ENCODE data around the gene PPIL6.

Gene PPIL6

DNA sequence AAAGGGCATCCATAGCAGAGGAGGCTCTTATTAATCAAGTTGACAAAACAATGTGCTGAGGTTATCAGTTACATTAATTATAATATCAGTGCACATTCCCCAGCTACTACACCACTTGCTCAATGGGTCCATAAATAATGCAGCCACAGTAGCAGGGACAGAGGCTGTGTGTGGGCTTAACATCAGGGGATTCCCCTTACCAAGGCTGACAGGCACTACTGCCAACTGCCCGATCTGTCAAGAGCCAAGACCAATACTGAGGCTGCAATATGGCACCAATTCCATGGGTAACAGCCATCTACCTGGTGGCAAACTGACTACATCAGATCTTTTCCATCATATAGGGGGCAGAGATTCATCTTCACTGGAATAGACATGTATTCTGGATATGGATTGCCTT, 80.1 kb downstream of the PPIL6 start:
- FAIRE-seq: no peak

DNA sequence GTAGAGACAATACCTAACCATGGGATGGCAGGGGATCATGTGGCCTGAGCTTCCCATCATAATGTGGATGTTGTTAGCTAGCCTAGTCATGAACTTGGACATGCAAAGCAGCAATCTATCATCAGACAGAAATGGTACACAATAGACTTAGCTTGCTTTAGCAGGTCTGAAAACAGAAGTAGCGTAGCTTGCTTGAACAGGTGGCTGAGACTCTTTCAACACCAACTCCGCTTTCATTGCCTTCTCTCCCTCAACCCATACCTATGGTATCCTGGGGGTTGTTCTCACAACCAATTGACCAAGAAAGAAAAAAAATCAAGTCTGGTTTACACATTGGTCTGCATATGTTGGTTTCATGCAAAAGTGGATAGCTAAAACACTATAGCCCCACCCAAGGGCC, 81.2 kb downstream of the PPIL6 start:
- no peak for FAIRE-seq

DNA sequence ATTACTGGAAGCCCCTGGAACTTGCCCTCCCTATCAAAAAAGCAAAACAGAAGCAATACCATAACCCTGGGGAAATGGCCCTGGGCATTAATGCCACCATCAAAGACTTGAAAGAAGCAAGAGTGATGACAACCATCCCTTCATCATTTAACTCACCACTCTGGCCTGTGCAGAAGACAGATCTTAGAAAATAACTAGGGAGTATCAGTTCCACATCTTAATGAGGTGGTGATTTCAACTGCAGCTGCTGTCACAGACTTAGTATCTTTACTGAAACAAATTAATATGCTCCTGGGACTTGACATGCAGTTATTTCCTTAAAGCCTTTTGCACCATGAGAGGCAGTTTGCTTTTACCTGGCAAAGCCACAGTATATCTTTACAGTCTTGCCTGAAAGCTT, 82.2 kb downstream of the PPIL6 start:
- no peak for FAIRE-seq

DNA sequence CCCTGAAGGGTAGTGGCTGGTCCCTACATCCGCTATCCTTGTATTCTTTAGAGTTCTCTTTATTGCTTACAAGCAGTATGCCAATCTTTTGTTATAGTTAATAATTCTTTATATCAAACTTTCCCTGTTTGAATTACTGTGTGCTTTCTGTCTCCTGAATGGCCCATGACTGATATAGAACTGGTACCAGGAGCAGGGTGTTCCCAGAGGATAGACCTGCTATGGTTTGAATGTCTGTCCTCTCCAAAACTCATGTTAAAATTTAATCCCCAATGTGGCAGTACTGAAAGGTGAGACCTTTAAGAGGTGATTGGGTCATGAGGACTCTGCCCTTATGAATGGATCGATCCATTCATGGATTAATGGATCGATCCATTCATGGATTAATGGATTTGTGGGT, 84.2 kb downstream of the PPIL6 start:
- no peak for FAIRE-seq

DNA sequence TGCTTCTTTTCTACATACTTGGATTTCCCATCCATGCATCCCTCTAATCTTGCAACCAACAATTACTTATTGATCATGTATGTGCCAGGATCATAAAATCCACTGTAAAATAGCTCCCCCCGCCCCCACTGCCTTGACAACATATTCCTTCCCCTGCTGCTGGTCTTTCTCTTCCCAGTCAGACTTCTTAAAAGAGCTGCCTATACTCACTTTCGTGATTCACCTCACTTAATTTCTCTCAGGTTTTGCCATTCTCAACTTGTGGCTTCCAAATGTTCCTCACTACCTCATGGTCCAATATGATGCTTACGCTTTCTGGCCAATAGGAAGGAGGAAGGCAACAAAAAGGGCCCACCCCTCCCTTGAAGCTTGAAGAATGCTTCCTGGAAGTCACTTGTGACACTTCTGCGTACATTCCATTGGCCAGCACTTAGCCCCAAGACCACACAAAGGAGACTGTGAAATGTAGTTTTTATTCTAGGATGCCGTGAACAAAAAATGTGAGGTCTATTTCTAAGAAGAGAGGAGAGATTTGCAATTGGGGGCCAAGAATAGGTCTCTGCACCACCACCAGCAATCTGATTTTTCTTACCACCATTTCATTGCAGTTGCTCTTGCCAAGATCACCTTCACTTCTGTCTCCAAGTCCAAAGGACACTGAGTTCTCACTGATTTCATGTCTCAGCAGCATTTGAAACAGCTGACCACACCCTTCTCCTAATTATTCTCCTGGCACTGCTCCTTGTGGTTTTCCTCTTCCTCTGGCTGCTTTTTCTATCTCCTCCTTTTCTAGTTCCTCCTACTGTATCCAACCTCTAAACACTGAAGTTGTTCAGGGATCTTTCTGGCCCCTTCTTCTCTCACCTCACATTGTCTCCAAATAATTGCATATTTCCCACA, 88.9 kb downstream of the PPIL6 start:
- no peak for FAIRE-seq

DNA sequence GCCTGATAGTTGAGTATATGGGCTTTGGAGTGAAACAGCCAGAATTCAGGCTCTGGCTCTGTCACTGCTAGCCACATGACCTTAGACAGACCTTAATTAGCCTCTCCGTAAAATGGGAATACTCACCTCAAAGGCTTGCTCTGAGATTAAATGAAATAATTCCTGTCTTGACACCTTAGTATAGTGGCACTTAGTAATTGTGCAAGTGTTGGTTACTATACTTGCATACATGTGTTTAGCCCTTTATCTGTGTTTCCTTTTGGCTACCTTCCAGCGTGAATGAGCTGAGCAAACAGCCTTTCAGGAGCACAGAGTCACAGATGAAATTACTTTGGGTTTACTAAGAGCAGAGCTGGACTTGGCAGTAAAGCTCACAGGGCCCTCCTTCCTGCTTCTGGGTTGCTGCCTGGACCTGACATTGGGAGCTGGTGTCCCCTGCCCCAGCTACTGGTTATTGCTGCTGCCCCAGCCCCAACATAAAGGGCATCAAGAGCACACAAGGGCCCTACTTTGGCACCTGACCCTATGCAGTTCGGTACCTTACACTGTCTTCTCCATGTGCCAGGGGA, 90.9 kb downstream of the PPIL6 start:
- no peak for FAIRE-seq

DNA sequence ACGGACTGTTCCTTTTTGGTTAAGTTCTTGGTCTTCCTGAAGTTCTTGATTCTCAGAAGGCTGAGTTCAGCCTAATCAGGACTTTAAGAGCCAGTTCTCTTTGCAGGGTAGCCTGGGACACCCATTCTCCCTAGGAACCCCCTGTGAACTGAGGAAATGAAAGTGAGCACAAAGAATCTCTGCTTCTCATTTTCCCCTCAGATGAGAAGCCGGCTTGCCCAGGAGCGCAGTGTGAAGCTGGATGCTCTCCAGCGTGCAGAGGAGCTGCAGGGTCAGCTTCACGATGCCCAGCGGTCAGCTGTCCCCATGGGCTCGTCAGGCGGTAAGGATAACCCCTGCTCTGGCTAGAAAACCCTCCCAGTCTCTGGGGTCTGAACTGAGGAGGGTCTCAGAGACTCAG, 92.2 kb downstream of the PPIL6 start:
- no peak for FAIRE-seq

DNA sequence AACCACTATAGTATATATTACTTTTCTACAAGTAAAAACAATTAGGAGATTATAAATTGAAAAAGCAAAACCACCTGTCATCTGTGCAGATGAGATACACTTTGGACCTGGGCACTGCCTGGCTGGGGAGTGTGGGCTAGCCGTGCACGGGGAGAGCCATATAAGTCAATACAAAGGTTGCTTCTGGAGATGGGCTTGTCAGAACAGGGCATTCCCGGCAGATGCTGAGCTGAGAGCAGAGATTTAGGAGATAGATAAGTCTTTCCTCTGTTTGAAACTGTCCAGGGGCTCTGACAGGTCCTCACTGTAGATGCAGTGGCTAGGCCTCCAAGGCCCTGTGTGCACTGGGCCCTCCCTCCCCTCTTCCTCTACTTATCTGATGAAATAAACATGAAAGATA, 92.6 kb downstream of the PPIL6 start:
- no peak for FAIRE-seq

DNA sequence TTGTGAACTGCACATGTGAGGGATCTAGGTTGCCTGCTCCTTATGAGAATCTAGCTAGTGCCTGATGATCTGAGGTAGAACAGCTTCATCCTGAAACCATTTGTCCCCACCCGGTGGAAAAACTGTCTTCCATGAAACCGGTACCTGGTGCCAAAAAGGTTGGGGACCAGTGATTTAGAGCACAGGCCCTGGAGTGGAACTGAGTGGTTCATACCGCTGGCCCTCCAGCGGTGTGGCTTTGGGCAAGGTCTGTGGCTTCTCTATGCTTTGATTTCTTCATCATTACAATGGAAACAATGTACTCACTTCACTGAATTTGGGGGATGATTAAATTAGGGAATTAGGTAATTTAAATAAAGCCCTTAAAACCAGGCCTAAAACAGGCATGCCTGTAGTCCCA, 94.4 kb downstream of the PPIL6 start:
- FAIRE-seq: no peak

DNA sequence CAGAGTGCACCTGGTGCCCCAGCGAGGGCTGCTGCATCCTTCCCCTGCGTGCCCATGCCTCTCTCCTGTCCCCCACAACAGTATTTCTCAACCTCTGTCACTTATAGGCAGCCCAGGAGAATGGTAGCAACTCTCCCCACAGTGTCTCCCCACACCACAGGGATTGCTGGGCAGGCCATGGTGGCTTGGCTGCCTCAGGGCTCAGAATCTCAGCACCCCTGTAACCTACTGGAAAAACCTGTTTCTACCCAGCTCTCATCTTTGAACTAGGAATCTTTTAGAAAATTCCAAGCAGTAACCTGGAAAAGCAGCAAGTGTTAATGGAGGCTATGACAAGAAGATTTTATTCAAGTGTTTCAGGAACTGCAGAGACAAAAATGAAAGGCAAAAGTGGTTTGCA, 96.2 kb downstream of the PPIL6 start:
- FAIRE-seq: no peak

DNA sequence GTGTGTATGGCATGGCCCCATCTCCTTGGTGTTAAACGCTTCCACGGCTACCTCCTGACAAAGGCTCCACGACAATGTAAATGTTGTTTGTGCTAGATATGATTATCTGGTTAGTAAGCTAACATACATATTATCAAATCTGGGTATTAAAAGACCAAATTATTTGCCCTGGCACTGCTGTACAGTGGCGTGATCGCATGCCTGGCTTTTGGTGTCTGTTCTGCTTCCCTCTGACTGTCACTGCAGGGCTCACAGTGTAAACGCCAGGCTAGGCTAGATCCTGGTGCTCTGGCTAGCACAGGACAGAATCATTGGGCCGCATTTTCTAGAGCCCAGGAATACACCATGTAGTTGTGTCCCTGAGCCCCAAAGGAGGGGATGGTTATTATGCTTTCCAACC, 96.9 kb downstream of the PPIL6 start:
- FAIRE-seq: no peak

DNA sequence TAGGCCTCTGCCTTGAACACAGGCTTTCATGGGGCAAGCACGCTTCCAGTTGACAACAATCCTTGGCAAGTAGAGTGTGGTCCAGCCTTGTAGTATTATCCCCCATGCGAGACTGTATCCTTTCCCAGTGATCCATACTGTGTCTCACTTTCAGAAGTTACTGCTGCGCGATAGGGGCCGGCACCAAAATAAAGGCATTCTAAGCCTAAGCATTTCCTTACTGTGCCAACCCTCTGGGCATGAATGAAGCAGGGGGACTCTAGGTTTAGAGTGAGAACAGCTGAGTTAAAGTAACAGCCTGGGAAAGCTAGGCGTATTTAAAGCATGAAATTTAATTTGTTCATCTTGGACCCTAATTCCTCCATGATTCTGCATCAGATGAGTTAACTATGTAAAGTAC, 97.5 kb downstream of the PPIL6 start:
- FAIRE-seq: no peak

DNA sequence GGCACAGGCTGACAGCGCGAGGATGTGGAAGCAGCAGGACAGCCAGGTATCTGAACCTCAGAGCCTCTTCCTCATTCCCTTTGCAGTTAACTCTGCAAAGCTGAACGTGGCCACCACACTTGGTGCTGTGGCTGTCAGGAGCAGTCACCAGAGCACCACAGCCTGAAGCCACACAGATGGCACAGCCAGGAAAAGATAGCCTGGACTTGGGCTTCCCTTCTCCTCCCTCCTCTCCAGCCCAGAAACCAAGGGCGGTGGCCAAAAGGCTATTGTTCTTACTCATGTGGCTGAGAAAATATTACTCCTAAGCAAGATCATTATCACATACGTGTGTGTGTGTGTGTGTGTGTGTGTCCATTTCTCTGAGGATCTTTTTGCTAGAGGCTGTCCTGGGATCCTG, 97.9 kb downstream of the PPIL6 start:
- no peak for FAIRE-seq

DNA sequence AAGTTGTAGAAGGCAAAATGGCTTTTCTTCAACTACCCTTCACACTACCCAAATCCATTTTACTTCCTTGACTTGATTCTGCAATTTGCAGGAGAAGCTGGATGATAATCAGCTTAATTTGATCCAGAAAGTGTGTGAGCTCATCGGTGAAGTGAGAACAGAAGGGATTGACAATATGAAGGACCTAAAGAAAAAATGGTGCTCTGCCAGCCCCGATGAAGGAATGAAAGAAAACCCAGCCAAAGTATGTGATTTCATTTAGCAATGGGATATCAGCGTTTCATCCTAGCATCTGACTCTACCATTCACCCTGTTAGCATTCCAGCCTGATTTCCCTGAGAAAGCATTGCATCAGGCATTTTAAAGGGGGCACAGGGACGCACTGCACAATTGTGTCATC, 99.6 kb downstream of the PPIL6 start:
- FAIRE-seq: no peak

Measured in endometrium (tissue), 2 donors.